HEK293 (cell line): ENCODE results near the gene BTBD7.
A peak's percentile ranks its signal among the peaks of the same experiment; 100 is the strongest.

Source experiments
- CTCF ChIA-PET: fragments of 350-600 bp; formaldehyde crosslinking; extraction: SDS; loops from one replicate; lab custom pipeline; 2021; ENCODE audit warnings: antibody characterized with exemption; lab: Yijun Ruan, JAX
- POLR2A ChIA-PET: fragments of 300-600 bp; formaldehyde crosslinking; extraction: SDS; loops from one replicate; lab custom pipeline; 2020; ENCODE audit warnings: antibody characterized with exemption, inconsistent platforms; lab: Yijun Ruan, JAX
- H3K27ac ChIP-seq: fragments of 200-500 bp; sonication (Bioruptor generic); 2 replicates; pipeline ENCODE4 v1.5.1; 2014; ENCODE audit warnings: low read depth, low read length, control low read depth, inconsistent platforms; ENCODE audit errors: extremely low read depth
- H3K36me3 ChIP-seq, 2 experiments: fragments of 200-500 bp in 1 of 2; sonication (Bioruptor generic) in 1 of 2; 1 replicate in 1 of 2; 2 replicates in 1 of 2; pipeline ENCODE4 v1.5.1; 2014 to 2017; ENCODE audit warnings: inconsistent platforms in 2 of 2, low read length in 2 of 2; ENCODE audit not compliant: control insufficient read depth in 2 of 2, insufficient read depth in 1 of 2
- H3K4me1 ChIP-seq: fragments of 200-500 bp; sonication (Bioruptor generic); 2 replicates; pipeline ENCODE4 v1.5.1; 2014; ENCODE audit warnings: mild to moderate bottlenecking, low read length, inconsistent platforms; ENCODE audit not compliant: control insufficient read depth, insufficient read depth
- H3K4me3 ChIP-seq: 2 replicates; pipeline ENCODE4 v1.5.1; 2011; ENCODE audit warnings: low read depth, mild to moderate bottlenecking, control low read depth, low read length, moderate library complexity
- H3K9me3 ChIP-seq: fragments of 200-500 bp; sonication (Bioruptor generic); 2 replicates; pipeline ENCODE4 v1.5.1; 2014; ENCODE audit warnings: low read depth, low read length, inconsistent platforms; ENCODE audit not compliant: control insufficient read depth, insufficient read depth
- FEZF1 ChIP-seq: fragments of 450-650 bp; formaldehyde crosslinking; IDR thresholded peaks from 2 replicates; pipeline ENCODE4 v1.5.1; 2016; ENCODE audit warnings: missing biosample characterization, missing genetic modification characterization
- OSR2 ChIP-seq: fragments of 450-650 bp; formaldehyde crosslinking; IDR thresholded peaks from 2 replicates; pipeline ENCODE4 v1.5.1; 2016; ENCODE audit warnings: missing biosample characterization, missing genetic modification characterization
- SP7 ChIP-seq: fragments of 450-650 bp; formaldehyde crosslinking; IDR thresholded peaks from 2 replicates; pipeline ENCODE4 v1.5.1; 2016; ENCODE audit warnings: missing biosample characterization, missing genetic modification characterization
- TRIM28 ChIP-seq: IDR thresholded peaks from 2 replicates; pipeline ENCODE4 v1.6.1; 2011; ENCODE audit warnings: low read length, control low read depth, borderline replicate concordance
- YY1 ChIP-seq: fragments of 450-650 bp; formaldehyde crosslinking; IDR thresholded peaks from 2 replicates; pipeline ENCODE4 v1.5.1; 2018; ENCODE audit warnings: missing biosample characterization, missing genetic modification characterization
- ZBTB21 ChIP-seq: fragments of 450-650 bp; formaldehyde crosslinking; IDR thresholded peaks from 2 replicates; pipeline ENCODE4 v1.5.1; 2017; ENCODE audit warnings: missing biosample characterization, missing genetic modification characterization
- ZBTB8A ChIP-seq: fragments of 450-650 bp; formaldehyde crosslinking; IDR thresholded peaks from 2 replicates; pipeline ENCODE4 v1.5.1; 2016; ENCODE audit warnings: missing biosample characterization, missing genetic modification characterization
- ZFP37 ChIP-seq: fragments of 450-650 bp; formaldehyde crosslinking; IDR thresholded peaks from 2 replicates; pipeline ENCODE4 v1.5.1; 2016; ENCODE audit warnings: missing biosample characterization, missing genetic modification characterization
- ZNF121 ChIP-seq: fragments of 450-650 bp; formaldehyde crosslinking; IDR thresholded peaks from 2 replicates; pipeline ENCODE4 v1.5.1; 2016; ENCODE audit warnings: missing biosample characterization, missing genetic modification characterization
- ZNF169 ChIP-seq: fragments of 450-650 bp; formaldehyde crosslinking; IDR thresholded peaks from 2 replicates; pipeline ENCODE4 v1.5.1; 2016; ENCODE audit warnings: missing biosample characterization, missing genetic modification characterization
- ZNF2 ChIP-seq: fragments of 450-650 bp; formaldehyde crosslinking; IDR thresholded peaks from 2 replicates; pipeline ENCODE4 v1.5.1; 2016; ENCODE audit warnings: missing biosample characterization, missing genetic modification characterization
- ZNF221 ChIP-seq: fragments of 450-650 bp; formaldehyde crosslinking; IDR thresholded peaks from 2 replicates; pipeline ENCODE4 v1.5.1; 2017; ENCODE audit warnings: missing biosample characterization, missing genetic modification characterization, borderline replicate concordance
- ZNF302 ChIP-seq: fragments of 450-650 bp; formaldehyde crosslinking; IDR thresholded peaks from 2 replicates; pipeline ENCODE4 v1.5.1; 2016; ENCODE audit warnings: missing biosample characterization, missing genetic modification characterization, low read depth
- ZNF394 ChIP-seq: fragments of 450-650 bp; formaldehyde crosslinking; IDR thresholded peaks from 2 replicates; pipeline ENCODE4 v1.5.1; 2016; ENCODE audit warnings: missing biosample characterization, missing genetic modification characterization, mild to moderate bottlenecking, moderate library complexity, borderline replicate concordance
- ZNF473 ChIP-seq: fragments of 450-650 bp; formaldehyde crosslinking; IDR thresholded peaks from 2 replicates; pipeline ENCODE4 v1.5.1; 2017; ENCODE audit warnings: missing biosample characterization, missing genetic modification characterization
- ZNF530 ChIP-seq: fragments of 450-650 bp; formaldehyde crosslinking; IDR thresholded peaks from 2 replicates; pipeline ENCODE4 v1.5.1; 2016; ENCODE audit warnings: low read depth, missing biosample characterization, missing genetic modification characterization
- ZNF544 ChIP-seq: fragments of 450-650 bp; formaldehyde crosslinking; IDR thresholded peaks from 2 replicates; pipeline ENCODE4 v1.5.0; 2017; ENCODE audit warnings: missing biosample characterization, missing genetic modification characterization
- ZNF600 ChIP-seq: fragments of 450-650 bp; formaldehyde crosslinking; IDR thresholded peaks from 2 replicates; pipeline ENCODE4 v1.5.1; 2016; ENCODE audit warnings: missing biosample characterization, missing genetic modification characterization
- ZNF707 ChIP-seq: fragments of 450-650 bp; formaldehyde crosslinking; IDR thresholded peaks from 2 replicates; pipeline ENCODE4 v1.5.1; 2016; ENCODE audit warnings: missing biosample characterization, missing genetic modification characterization
- ZNF768 ChIP-seq: fragments of 450-650 bp; formaldehyde crosslinking; IDR thresholded peaks from 2 replicates; pipeline ENCODE4 v1.5.1; 2018; ENCODE audit warnings: missing biosample characterization, mild to moderate bottlenecking, missing genetic modification characterization
- ZNF776 ChIP-seq: fragments of 450-650 bp; formaldehyde crosslinking; IDR thresholded peaks from 2 replicates; pipeline ENCODE4 v1.5.0; 2017; ENCODE audit warnings: missing biosample characterization, missing genetic modification characterization, borderline replicate concordance
- ZNF792 ChIP-seq: fragments of 450-650 bp; formaldehyde crosslinking; IDR thresholded peaks from 2 replicates; pipeline ENCODE4 v1.5.1; 2016; ENCODE audit warnings: missing biosample characterization, missing genetic modification characterization
- TF ChIP-seq, protein P1 (sequence below): fragments of 450-650 bp; formaldehyde crosslinking; IDR thresholded peaks from 2 replicates; pipeline ENCODE4 v1.5.1; 2016; ENCODE audit warnings: missing biosample characterization, missing genetic modification characterization
- TF ChIP-seq, protein P2 (sequence below): fragments of 450-650 bp; formaldehyde crosslinking; IDR thresholded peaks from 2 replicates; pipeline ENCODE4 v1.5.1; 2016; ENCODE audit warnings: missing biosample characterization, missing genetic modification characterization
- TF ChIP-seq, protein P3 (sequence below): fragments of 450-650 bp; formaldehyde crosslinking; IDR thresholded peaks from 2 replicates; pipeline ENCODE4 v1.5.1; 2016; ENCODE audit warnings: missing biosample characterization, missing genetic modification characterization
- TF ChIP-seq, protein P4 (sequence below): fragments of 450-650 bp; formaldehyde crosslinking; IDR thresholded peaks from 2 replicates; pipeline ENCODE4 v1.5.1; 2016; ENCODE audit warnings: missing biosample characterization, missing genetic modification characterization
- TF ChIP-seq, protein P5 (sequence below): fragments of 450-650 bp; formaldehyde crosslinking; IDR thresholded peaks from 2 replicates; pipeline ENCODE4 v1.5.1; 2017; ENCODE audit warnings: missing biosample characterization, missing genetic modification characterization

The BTBD7 gene

DNA sequence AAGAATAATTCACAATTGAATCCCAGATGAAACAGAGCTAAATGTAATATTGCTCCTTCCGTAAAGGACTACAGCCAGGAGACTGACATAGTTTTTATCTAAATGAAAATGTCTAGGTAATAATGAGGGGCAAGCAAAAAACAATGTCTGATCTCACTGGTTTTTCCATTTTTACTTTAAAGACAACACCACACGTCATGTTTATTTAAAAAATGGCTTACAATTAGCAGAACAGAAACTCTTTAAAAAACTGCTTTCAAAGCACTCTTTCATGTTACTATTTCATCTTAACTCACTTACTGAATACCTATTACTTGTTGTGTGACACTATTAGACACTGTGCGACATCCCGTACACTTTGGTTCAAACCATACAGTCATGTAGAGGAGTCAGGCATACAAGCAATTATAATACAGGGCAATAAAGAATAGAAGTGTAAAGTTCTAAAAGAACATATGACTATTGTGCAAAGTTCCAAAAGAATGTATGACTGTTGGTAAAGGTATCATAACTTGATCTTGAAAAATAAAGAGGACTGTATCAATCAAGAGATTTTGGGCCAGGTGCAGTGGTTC, 9.1 kb downstream of the BTBD7 start:
- H3K4me3 ChIP-seq, result no peak overlapping the region
- ChIA-PET CTCF (no interaction called here), POLR2A (no interaction called here)
- no peak for TF ChIP-seq ZNF302 (tag by site-specific recombination)
- no peak for TF ChIP-seq ZNF792 (tag by site-specific recombination)
- no peak for TF ChIP-seq FEZF1 (tag by site-specific recombination)
- no peak for TF ChIP-seq ZBTB8A (tag by site-specific recombination)
- TF ChIP-seq, protein P1, sequence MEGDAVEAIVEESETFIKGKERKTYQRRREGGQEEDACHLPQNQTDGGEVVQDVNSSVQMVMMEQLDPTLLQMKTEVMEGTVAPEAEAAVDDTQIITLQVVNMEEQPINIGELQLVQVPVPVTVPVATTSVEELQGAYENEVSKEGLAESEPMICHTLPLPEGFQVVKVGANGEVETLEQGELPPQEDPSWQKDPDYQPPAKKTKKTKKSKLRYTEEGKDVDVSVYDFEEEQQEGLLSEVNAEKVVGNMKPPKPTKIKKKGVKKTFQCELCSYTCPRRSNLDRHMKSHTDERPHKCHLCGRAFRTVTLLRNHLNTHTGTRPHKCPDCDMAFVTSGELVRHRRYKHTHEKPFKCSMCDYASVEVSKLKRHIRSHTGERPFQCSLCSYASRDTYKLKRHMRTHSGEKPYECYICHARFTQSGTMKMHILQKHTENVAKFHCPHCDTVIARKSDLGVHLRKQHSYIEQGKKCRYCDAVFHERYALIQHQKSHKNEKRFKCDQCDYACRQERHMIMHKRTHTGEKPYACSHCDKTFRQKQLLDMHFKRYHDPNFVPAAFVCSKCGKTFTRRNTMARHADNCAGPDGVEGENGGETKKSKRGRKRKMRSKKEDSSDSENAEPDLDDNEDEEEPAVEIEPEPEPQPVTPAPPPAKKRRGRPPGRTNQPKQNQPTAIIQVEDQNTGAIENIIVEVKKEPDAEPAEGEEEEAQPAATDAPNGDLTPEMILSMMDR (tag by site-specific recombination), result no peak
- TF ChIP-seq ZNF473 (tag by site-specific recombination), result no peak
- no peak for TF ChIP-seq ZNF600 (tag by site-specific recombination)
- no peak for TF ChIP-seq ZNF530 (tag by site-specific recombination)
- TF ChIP-seq, protein P2, sequence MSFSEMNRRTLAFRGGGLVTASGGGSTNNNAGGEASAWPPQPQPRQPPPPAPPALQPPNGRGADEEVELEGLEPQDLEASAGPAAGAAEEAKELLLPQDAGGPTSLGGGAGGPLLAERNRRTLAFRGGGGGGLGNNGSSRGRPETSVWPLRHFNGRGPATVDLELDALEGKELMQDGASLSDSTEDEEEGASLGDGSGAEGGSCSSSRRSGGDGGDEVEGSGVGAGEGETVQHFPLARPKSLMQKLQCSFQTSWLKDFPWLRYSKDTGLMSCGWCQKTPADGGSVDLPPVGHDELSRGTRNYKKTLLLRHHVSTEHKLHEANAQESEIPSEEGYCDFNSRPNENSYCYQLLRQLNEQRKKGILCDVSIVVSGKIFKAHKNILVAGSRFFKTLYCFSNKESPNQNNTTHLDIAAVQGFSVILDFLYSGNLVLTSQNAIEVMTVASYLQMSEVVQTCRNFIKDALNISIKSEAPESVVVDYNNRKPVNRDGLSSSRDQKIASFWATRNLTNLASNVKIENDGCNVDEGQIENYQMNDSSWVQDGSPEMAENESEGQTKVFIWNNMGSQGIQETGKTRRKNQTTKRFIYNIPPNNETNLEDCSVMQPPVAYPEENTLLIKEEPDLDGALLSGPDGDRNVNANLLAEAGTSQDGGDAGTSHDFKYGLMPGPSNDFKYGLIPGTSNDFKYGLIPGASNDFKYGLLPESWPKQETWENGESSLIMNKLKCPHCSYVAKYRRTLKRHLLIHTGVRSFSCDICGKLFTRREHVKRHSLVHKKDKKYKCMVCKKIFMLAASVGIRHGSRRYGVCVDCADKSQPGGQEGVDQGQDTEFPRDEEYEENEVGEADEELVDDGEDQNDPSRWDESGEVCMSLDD, result no peak
- TF ChIP-seq ZNF544, result no peak
- no peak for TF ChIP-seq ZNF169 (tag by site-specific recombination)
- TF ChIP-seq, protein P3, sequence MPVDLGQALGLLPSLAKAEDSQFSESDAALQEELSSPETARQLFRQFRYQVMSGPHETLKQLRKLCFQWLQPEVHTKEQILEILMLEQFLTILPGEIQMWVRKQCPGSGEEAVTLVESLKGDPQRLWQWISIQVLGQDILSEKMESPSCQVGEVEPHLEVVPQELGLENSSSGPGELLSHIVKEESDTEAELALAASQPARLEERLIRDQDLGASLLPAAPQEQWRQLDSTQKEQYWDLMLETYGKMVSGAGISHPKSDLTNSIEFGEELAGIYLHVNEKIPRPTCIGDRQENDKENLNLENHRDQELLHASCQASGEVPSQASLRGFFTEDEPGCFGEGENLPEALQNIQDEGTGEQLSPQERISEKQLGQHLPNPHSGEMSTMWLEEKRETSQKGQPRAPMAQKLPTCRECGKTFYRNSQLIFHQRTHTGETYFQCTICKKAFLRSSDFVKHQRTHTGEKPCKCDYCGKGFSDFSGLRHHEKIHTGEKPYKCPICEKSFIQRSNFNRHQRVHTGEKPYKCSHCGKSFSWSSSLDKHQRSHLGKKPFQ (tag by site-specific recombination), result no peak
- no peak for TF ChIP-seq ZBTB21 (tag by site-specific recombination)
- TF ChIP-seq ZFP37 (tag by site-specific recombination), result no peak
- no peak for TF ChIP-seq ZNF707 (tag by site-specific recombination)
- H3K36me3 ChIP-seq, result peaks cover 0 to 9% of the 10 kb centered on the region in 2 experiments; a peak in 2 of 3 replicates
- H3K4me1 ChIP-seq, result peaks cover 7% of the 10 kb centered on the region
- H3K27ac ChIP-seq, result no peak overlapping the region
- H3K9me3 ChIP-seq, result no peaks in the 10 kb centered on the region

DNA sequence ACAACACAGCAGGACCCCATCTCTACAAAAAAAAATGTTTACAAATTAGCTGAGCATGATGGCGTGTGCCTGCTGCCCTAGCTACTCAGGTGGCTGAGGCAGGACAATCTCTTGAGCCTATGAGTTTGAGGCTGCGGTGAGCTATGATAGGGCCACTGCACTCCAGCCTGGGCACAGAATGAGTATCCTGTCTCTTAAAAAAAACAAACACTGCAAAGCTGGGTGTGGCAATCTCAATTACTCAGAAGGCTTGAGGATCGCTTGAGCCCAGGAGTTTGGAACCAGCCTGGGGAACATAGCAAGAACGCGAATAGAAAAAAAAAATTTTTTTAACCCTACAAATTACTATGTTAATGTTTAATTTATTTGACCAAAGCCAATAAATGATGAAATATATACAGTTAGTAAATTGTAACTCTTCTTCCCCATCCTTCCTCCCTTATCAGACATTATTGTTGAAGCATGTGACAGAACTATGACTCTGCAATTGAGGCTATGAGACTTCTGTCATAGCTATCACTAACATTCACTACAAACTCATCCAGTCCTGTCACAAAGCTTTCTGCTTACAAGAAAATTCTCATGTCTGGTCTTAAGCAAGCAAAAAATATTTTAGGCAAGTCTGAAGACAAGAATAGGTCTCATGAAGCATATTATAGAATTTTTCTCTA, 9.8 kb downstream of the BTBD7 start:
- H3K36me3 ChIP-seq, result peaks cover 0 to 9% of the 10 kb centered on the region in 2 experiments; a peak in 2 of 3 replicates
- no peak overlapping the region for H3K4me3 ChIP-seq
- ChIA-PET POLR2A (no interaction called here), CTCF (interaction anchor here (0.5 kb wide), 1 partner anchor 35 kb away, joined by 3 read pairs; no protein-coding TSS in a partner anchor)
- H3K27ac ChIP-seq, result no peak overlapping the region
- peaks cover 7% of the 10 kb centered on the region for H3K4me1 ChIP-seq
- TF ChIP-seq SP7, result no peak
- TF ChIP-seq TRIM28, result no peak
- no peak for TF ChIP-seq ZNF121 (tag by site-specific recombination)
- no peak for TF ChIP-seq ZNF768 (tag by site-specific recombination)
- TF ChIP-seq ZNF776, result no peak
- TF ChIP-seq YY1 (tag by site-specific recombination), result no peak
- TF ChIP-seq ZNF2, result no peak
- TF ChIP-seq ZNF221 (tag by site-specific recombination), result no peak
- peak; percentile 61 for TF ChIP-seq OSR2 (tag by site-specific recombination)
- TF ChIP-seq, protein P4, sequence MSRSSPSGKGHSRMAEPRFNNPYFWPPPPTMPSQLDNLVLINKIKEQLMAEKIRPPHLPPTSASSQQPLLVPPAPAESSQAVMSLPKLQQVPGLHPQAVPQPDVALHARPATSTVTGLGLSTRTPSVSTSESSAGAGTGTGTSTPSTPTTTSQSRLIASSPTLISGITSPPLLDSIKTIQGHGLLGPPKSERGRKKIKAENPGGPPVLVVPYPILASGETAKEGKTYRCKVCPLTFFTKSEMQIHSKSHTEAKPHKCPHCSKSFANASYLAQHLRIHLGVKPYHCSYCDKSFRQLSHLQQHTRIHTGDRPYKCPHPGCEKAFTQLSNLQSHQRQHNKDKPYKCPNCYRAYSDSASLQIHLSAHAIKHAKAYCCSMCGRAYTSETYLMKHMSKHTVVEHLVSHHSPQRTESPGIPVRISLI (tag by site-specific recombination), result 0 out of 2 replicates have a peak, but pooled peaks have one; percentile 19
- TF ChIP-seq, protein P5, sequence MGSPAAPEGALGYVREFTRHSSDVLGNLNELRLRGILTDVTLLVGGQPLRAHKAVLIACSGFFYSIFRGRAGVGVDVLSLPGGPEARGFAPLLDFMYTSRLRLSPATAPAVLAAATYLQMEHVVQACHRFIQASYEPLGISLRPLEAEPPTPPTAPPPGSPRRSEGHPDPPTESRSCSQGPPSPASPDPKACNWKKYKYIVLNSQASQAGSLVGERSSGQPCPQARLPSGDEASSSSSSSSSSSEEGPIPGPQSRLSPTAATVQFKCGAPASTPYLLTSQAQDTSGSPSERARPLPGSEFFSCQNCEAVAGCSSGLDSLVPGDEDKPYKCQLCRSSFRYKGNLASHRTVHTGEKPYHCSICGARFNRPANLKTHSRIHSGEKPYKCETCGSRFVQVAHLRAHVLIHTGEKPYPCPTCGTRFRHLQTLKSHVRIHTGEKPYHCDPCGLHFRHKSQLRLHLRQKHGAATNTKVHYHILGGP (tag by site-specific recombination), result no peak
- TF ChIP-seq ZNF394, result no peak
- H3K9me3 ChIP-seq, result no peaks in the 10 kb centered on the region
